Measurements from ENCODE around the gene ACVR2B.
A peak's percentile ranks its signal among the peaks of the same experiment; 100 is the strongest.
"Not testable (repeated sequence)": the region's sequence is repeated elsewhere in the genome, so short reads cannot be mapped to it uniquely, and the experiment has no call there.

The ACVR2B gene

GRCh38 chr3:38453075-38453912, at the start of gene ACVR2B:
ACVR2B (plus strand) TSS chr3:38453890; CDS start chr3:38454323, 433 bp downstream.
- DNase-seq: peak; percentile 83

GRCh38 chr3:38404286-38404685, 49.4 kb upstream of the ACVR2B start:
- no peak for DNase-seq

DNA sequence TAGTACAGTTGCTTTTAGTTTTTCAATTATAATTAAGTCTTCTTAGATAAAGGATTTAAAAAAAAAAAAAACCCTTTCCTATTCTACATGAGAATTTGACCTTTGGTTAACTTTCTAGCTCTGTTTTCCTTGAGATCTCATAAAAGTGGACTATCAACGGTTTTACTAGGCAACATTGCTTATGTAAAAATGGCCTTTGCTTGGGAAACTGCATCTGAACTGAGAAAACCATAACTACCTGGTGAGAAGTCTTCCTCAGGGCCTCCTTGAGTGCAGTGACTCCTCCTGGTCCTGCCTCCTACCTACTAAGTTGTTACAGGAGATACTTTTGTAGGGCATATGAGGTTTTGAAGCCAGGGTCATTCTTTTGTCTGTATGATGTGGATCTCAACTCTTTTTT, 42.1 kb upstream of the ACVR2B start:
- DNase-seq: no peak

DNA sequence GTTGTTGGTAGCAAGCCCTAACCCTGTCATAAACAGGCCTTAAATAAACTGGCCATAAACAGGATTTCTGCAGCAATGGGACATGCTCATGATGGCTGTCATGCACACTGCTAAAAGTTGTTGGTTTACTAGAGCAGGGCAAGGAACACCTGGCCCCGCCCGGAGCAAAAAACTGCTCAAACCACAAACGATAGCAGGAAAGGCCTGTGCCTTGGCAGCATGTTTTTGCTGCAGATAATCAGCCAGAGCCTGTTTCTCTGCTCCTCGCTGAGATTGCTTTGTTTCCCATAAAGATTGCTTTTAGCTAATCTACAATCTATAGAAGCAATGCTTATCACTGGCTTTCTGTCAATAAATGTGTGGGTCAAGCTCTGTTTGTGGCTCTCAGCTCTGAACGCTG, 32.9 kb upstream of the ACVR2B start:
- DNase-seq: not testable (repeated sequence)

DNA sequence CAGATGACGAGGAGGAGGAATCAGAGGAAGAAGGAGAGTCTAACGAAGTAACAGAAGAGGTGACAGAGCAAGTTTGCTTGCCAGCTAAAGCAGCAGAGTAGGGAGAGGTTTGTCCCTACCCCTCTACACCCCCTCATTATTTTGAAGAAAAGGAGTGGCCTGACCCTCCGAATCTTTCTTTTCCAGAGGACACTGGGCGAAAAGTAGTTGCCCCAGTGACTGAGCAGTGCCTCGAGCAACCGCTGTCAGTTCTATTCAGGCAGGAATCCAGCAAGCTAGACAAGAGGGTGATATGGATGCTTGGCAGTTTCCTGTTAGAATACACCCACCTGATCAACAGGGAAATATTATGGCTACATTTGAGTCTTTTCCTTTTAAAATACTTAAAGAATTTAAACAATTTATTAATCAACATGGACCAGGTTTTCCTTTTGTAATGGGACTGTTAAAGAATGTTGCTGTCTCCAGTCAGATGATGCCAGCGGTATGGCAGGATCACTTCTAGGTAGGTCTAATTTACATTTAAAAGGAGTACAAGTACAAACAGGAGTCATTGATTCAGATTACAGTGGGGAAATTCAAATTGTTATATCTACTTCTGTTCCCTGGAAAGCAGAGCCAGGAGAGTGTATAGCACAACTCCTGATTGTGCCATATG, 31.9 kb upstream of the ACVR2B start:
- no peak for DNase-seq

DNA sequence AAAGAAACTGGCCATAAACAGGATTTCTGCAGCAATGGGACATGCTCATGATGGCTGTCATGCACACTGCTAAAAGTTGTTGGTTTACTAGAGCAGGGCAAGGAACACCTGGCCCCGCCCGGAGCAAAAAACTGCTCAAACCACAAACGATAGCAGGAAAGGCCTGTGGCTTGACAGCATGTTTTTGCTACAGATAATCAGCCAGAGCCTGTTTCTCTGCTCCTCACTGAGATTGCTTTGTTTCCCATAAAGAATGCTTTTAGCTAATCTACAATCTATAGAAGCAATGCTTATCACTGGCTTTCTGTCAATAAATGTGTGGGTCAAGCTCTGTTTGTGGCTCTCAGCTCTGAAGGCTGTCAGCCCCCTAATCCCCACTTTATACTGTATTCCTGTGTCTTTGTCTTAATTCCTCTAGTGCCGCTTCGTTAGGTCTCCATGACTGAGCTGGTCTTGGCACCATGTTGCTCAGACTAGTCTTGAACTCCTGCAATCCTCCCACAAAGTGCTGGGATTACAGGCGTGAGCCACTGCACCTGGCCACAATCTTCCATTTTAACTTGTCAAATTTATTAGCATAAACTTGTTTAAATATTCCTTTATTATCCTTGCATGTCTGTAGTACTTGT, 26.8 kb upstream of the ACVR2B start:
- not testable (repeated sequence) for DNase-seq

DNA sequence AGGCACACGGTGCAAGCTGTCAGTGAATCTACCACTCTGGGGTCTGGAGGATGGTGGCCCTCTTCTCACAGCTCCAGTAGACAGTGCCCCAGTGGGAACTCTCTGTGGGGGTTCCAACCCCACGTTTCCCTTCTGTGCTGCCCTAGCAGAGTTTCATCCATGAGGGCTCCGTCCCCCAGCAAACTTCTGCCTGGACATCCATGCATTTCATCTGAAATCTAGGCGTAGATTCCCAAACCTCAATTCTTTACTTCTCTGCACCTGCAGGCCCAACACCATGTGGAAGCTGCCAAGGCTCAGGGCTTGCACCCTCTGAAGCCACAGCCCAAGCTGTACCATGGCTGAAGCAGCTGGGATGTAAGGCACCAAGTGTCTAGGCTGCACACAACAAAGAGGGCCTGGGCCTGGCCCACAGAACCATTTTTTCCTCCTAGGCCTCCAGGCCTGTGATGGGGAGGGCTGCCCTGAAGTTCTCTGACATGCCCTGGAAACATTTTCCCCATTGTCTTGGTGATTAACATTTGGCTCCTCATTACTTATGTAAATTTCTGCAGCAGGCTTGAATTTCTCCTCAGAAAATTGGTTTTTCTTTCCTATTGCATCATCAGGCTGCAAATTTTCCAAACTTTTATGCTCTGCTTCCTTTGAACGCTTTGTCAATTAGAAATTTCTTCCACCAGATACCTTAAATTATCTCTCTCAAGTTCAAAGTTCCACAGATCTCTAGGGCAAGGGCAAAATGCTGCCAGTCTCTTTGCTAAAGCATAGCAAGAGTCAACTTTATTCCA, 20.6 kb upstream of the ACVR2B start:
- not testable (repeated sequence) for DNase-seq

- not testable (repeated sequence) for DNase-seq
Measured at GRCh38 chr3:38433661-38434060, 20.0 kb upstream of the ACVR2B start.

- peak; percentile 46 for DNase-seq
Measured at GRCh38 chr3:38438436-38439069, 15.1 kb upstream of the ACVR2B start.

- DNase-seq: not testable (repeated sequence)
Measured at GRCh38 chr3:38443205-38443604, 10.5 kb upstream of the ACVR2B start.

DNA sequence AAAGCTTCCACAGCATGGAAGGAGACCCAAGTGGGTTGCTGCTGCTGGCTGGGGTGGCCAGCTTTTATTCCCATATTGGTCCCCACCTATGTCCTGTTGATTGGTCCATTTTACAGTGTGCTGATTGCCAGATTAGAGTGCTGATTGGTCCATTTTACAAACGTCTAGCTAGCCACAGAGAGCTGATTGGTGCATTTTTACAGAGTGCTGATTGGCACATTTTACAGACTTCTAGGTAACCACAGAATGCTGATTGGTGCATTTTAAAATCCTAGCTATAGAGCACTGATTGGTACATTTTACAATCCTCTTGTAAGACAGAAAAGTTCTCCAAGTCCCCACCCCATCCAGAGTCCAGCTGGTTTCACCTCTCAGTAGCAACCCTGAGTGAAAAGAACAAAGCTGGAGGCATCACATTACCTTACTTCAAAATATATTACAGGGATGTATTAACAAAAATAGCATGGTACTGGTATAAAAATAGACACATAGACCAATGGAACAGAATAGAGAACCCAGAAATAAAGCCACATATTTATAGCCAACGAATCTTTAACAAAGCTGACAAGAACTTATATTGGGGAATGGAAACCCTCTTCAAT, 7.5 kb upstream of the ACVR2B start:
- no peak for DNase-seq

DNA sequence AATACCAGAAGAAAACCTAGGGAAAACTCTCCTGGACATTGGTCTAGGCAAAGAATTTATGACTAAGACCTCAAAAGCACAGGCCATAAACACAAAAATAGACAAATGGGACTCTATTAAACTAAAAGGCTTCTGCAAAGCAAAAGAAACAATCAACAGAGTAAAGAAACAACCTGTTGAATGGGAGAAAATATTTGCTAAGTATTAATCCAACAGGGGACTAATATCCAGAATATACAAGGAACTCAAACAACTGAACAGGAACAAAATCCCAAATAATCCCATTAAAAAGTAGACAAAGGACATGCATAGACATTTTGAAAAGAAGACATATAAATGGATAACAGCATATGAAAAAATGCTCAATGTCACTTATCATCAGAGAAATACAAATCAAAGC, 6.9 kb upstream of the ACVR2B start:
- DNase-seq: no peak

- no peak for DNase-seq
Measured at GRCh38 chr3:38450853-38451252, 2.8 kb upstream of the ACVR2B start.

DNA sequence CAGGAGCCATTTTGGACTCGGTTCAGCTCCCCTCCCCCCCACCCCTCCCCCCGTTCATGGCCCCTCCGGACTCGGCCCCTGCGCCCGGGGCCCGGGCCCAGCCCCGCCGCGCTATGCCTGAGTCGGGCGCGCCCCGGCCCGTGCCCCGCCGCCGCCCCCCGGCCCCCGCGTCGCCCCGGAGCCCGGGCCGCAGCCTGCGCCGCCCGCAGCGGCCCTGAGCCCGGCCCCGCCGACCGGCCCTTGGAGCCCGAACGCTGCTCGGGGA, 155 bp downstream of the ACVR2B start:
- DNase-seq: no peak

GRCh38 chr3:38454178-38454883, 641 bp downstream of the ACVR2B start:
- peak; percentile 40 for DNase-seq

DNA sequence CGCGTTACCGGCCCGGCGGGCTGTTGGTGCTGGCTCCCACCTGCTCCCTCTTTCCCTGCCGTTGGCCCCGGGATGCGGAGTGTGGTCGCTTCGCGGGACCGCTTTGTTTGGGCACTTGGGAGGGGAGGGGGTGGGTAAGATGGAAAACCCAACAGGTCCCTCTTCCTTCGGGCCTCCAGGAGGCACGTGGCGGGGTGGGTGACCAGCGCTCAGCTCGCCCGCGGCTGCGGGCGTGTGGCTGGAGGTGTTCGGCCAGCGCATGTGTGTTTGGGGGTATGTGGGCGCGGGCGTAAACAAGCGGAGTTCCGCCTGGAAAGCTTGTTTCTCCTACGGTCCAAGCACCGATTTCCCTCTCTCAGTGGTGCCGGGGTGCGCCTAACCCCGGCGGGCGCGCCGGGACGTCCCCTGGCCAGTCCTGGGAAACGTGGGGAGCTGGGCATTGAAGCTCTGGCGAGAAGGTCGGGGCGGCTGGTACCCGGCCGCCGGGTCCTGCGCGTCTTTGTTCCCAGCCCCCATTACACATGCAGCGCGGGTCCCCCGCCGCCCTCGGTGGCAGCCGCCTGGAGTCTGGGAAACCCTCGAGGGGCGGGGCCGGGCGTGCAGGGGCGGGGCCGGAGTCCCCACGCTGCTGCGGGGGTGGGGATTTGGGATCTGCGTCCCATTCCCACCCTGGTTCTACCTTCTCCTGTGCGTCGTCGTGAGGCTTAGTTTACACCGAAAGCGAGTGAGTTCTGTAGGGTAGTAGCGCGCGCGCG, 1.4 kb downstream of the ACVR2B start:
- DNase-seq: peak; percentile 21

GRCh38 chr3:38455639-38456430, 2.1 kb downstream of the ACVR2B start:
- peak; percentile 30 for DNase-seq

DNA sequence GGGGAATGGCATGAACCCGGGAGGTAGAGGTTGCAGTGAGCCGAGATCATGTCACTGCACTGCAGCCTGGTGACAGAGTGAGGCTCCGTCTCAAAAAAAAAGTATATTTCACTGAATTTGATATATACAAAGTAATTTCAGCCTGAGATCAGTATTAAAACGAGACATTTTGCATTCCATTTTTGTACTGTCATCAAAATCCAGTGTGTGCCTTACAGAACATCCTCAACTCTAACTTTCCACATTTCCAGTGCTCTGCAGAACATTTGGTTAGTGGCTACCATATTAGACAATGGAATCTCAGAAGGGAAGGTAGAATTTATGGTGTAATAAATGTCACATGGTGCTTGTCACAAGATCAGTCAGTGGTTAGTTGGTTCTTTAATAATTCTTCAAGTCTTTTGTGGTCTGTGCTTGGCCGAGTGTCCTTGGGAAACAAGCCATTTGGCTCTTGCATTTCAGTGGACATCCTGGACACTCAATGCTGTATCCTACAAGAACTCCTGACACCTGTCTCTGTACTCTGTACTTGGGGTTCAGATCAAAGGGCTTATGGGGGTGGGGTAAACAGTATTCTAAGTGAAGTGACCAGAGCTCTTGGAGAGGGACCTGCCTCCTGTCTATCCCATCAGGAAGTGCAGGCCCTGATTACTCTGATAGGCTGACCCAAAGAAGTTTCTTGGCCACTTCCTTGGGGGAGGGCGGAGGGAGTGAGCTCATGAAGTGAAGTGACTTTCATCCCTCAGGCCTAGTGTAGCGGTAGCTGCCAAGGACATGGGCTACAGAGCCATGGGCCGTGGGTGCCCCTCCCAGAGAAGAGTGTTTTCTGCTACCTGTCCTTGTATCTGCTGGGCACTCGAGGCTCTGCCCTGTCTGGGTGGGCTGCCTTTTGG, 3.7 kb downstream of the ACVR2B start:
- peak; percentile 5 for DNase-seq

Measured in suppressor macrophage treated with lipopolysaccharide for 4 hours (primary cell).